Measurements from ENCODE around the gene TCF3.

GRCh38 chr19:1575323-1576241 is 76.8 kb downstream of the TCF3 start:
- TF ChIP-seq CTCF (conservative IDR thresholded peaks at IDR 0.05; ENCODE audit: low read length) (no peak), EZH2phosphoT487 (IDR thresholded peaks at IDR 0.05; ENCODE audit: borderline replicate concordance) (no peak)
